Cerebellar nuclear complex (tissue), 1 donor: ENCODE results near the gene TMEM169.
A peak's percentile ranks its signal among the peaks of the same experiment; 100 is the strongest.

Experiments used
- DNase-seq, 2 experiments: peaks; one replicate each; lab custom pipeline; 2025; lab: John Stamatoyannopoulos, UW

The TMEM169 gene

GRCh38 chr2:216104691-216105090, 23.0 kb downstream of the TMEM169 start:
- no peak for DNase-seq

GRCh38 chr2:216107320-216107719, 25.6 kb downstream of the TMEM169 start:
- no peak for DNase-seq

GRCh38 chr2:216107760-216108159, 26.0 kb downstream of the TMEM169 start:
- DNase-seq, result no peak

GRCh38 chr2:216108310-216108966, 26.7 kb downstream of the TMEM169 start:
- no peak for DNase-seq

GRCh38 chr2:216108967-216109921, 27.5 kb downstream of the TMEM169 start, which contains the start of gene XRCC5:
TSS of gene XRCC5 (plus strand) at chr2:216109348. CDS start at chr2:216109437, 89 bp downstream.
- DNase-seq, result peak; percentile 45 to 51

GRCh38 chr2:216109962-216110614, 28.4 kb downstream of the TMEM169 start:
- no peak for DNase-seq

- no peak for DNase-seq
Measured at GRCh38 chr2:216110620-216111019, 28.9 kb downstream of the TMEM169 start.

GRCh38 chr2:216111122-216111521, 29.4 kb downstream of the TMEM169 start:
- no peak for DNase-seq

GRCh38 chr2:216112926-216113325, 31.2 kb downstream of the TMEM169 start:
- no peak for DNase-seq

- DNase-seq, result no peak
Measured at GRCh38 chr2:216113572-216113971, 31.9 kb downstream of the TMEM169 start.

- DNase-seq, result no peak
Measured at GRCh38 chr2:216114382-216114713, 32.6 kb downstream of the TMEM169 start.

- peak; percentile 15 to 80 for DNase-seq
Measured at GRCh38 chr2:216114714-216115531, 33.2 kb downstream of the TMEM169 start.

GRCh38 chr2:216116418-216116817, 34.7 kb downstream of the TMEM169 start:
- DNase-seq, result no peak

GRCh38 chr2:216117561-216118340, 36.0 kb downstream of the TMEM169 start:
- DNase-seq, result no peak

GRCh38 chr2:216118474-216118873, 36.8 kb downstream of the TMEM169 start:
- DNase-seq, result no peak

GRCh38 chr2:216119146-216119545, 37.4 kb downstream of the TMEM169 start:
- DNase-seq, result no peak

- no peak for DNase-seq
Measured at GRCh38 chr2:216119986-216120385, 38.3 kb downstream of the TMEM169 start.

GRCh38 chr2:216121255-216121654, 39.5 kb downstream of the TMEM169 start:
- DNase-seq, result no peak

GRCh38 chr2:216126943-216127342, 45.2 kb downstream of the TMEM169 start:
- no peak for DNase-seq

- DNase-seq, result no peak
Measured at GRCh38 chr2:216130346-216130971, 48.7 kb downstream of the TMEM169 start.
